ENCODE data around the gene PNPLA7. TPM values are rescaled to one million over a fixed set of nuclear protein-coding genes. Genes with fewer than 3 reads are reported as not detected.

Gene PNPLA7
- total RNA-seq, 1 donor from 2014 or later = 3.6 TPM

DNA sequence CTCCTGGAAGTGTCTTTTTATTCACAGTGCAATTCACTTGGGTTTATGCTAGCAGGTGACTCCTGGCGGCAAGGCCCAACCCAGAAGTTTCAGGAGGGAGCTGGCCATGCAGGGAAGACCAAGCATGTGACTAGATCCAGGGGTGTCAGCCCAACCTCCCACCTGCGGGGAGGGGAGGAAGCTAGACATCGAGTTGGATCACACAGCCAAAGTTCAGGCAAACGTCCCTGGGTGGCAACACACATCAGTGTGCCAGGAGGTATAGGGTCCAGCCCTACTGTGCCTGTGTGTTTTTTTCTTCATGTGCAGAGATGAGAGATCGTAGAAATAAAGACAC lies 25.3 kb downstream of the PNPLA7 start:
- DNase-seq (ENCODE audit: low spot score) = no peak
- no peak overlapping the region for H3K27ac Mint-ChIP-seq (ENCODE audit: unreplicated experiment)
- TF ChIP-seq, protein P1, sequence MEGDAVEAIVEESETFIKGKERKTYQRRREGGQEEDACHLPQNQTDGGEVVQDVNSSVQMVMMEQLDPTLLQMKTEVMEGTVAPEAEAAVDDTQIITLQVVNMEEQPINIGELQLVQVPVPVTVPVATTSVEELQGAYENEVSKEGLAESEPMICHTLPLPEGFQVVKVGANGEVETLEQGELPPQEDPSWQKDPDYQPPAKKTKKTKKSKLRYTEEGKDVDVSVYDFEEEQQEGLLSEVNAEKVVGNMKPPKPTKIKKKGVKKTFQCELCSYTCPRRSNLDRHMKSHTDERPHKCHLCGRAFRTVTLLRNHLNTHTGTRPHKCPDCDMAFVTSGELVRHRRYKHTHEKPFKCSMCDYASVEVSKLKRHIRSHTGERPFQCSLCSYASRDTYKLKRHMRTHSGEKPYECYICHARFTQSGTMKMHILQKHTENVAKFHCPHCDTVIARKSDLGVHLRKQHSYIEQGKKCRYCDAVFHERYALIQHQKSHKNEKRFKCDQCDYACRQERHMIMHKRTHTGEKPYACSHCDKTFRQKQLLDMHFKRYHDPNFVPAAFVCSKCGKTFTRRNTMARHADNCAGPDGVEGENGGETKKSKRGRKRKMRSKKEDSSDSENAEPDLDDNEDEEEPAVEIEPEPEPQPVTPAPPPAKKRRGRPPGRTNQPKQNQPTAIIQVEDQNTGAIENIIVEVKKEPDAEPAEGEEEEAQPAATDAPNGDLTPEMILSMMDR (IDR thresholded peaks at IDR 0.05) = no peak
- peaks cover 7% of the 10 kb centered on the region for H3K4me1 Mint-ChIP-seq (ENCODE audit: low read depth)
- no peaks in the 10 kb centered on the region for H3K9me3 Mint-ChIP-seq (ENCODE audit: low read depth)
- no peaks in the 10 kb centered on the region for H3K27me3 Mint-ChIP-seq (ENCODE audit: low read depth)
- H3K4me3 Mint-ChIP-seq (ENCODE audit: unreplicated experiment) = no peak overlapping the region
- peaks cover 4% of the 10 kb centered on the region for H3K36me3 Mint-ChIP-seq (ENCODE audit: low read depth)

DNA sequence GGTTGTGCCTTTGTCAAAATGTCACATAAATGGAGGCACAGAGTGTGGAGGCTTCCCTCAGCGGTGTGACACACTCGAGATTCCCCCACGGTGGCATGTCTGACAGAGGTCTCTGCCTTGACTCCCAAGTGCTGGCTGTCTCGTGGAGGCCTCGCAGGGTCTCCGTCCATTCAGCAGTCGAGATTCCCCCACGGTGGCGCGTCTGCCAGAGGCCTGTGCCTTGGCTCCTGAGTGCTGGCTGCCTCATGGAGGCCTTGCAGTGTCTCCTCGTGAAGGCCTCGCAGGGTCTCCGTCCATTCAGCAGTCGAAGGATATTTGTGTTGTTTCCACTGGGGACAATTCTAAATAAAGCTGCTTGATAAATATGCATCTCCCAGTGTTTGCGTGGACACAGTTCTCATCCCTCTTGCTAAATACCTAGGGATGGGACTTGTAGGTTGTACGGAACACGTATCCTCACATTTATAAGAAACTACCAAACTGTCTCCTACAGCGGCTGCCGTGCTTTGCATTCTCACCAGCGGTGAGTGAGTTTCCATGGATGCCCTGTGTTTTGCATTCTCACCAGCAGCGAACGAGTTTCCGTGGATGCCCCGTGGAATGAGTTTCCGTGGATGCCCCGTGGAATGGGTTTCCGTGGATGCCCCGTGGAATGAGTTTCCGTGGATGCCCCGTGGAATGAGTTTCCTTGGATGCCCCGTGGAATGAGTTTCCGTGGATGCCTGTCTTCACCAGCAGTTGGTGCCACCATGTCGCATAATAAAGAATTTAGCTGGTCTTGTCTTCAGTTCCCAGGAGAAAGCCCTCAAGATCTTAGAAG lies 25.8 kb downstream of the PNPLA7 start:
- no peaks in the 10 kb centered on the region for H3K9me3 Mint-ChIP-seq (ENCODE audit: low read depth)
- H3K4me1 Mint-ChIP-seq (ENCODE audit: low read depth) = peaks cover 7% of the 10 kb centered on the region
- peaks cover 4% of the 10 kb centered on the region for H3K36me3 Mint-ChIP-seq (ENCODE audit: low read depth)
- no peak for DNase-seq (ENCODE audit: low spot score)
- TF ChIP-seq, protein P1 (IDR thresholded peaks at IDR 0.05) = no peak
- H3K27ac Mint-ChIP-seq (ENCODE audit: unreplicated experiment) = no peak overlapping the region
- H3K27me3 Mint-ChIP-seq (ENCODE audit: low read depth) = no peaks in the 10 kb centered on the region
- H3K4me3 Mint-ChIP-seq (ENCODE audit: unreplicated experiment) = no peak overlapping the region

DNA sequence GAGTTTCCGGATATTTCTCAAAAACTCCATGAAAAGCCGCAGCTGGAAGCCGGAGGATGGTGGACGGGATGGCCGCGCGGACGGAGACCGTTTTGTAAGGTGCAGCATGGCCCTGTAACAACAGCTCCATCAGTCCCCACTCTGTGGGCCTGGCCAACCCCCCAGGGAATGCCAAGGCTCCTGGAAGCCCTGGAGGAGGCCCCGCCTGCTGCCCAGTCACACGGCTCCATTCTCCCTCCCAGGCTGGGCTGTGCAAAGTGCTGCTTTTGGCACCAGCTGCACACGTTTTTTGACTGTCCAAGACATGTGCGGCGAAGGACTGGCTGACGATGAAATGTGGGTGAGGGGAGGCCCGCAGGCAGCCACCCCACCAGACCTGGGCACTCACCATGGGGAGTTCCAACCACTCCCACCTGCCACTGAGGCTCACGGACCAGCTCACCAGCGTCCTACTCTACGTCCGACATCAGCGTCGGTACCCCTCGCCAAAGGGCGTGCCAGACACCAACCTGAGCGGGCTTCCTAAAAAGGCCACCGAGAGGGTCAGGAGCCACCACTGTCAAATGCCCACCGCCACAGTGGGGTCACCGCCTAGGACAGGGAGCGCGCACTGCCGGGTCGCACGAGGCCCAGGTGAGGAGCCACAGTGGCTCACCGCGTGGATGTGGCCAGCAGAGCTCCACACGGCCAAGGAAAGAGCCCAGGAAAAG lies 27.3 kb downstream of the PNPLA7 start:
- Mint-ChIP-seq H3K36me3 (ENCODE audit: low read depth) (peaks cover 4% of the 10 kb centered on the region), H3K4me1 (ENCODE audit: low read depth) (peaks cover 7% of the 10 kb centered on the region), H3K4me3 (ENCODE audit: unreplicated experiment) (no peak overlapping the region), H3K9me3 (ENCODE audit: low read depth) (no peaks in the 10 kb centered on the region), H3K27ac (ENCODE audit: unreplicated experiment) (no peak overlapping the region), H3K27me3 (ENCODE audit: low read depth) (no peaks in the 10 kb centered on the region)
- TF ChIP-seq, protein P1 (IDR thresholded peaks at IDR 0.05) = no peak
- no peak for DNase-seq (ENCODE audit: low spot score)

DNA sequence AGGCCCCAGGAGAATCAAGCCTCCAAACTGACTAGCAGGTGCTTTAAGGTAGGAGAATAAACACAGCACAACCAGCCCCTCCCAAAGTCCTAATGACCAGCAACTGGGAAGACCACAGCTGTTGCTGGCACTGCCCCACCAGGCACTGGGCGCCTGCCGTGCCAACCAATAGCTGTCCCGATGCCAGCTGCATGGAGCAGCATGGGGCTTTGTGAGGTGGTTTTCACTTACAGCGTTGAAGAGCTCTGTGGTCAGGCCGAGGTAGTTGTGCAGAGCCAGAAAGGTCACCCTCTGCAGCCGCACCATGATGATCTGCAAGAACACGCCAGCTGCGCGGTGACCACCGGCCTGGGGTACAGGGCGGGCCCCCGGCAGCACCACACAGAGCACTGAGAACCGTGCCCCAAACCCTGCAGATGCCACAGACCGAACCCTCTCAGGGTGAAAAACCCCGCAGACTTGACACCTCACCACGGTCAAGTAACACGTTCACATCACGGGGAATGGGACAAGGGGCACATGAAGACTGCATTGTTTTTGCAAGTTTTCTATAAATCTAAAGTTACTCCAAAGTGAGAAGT lies 28.7 kb downstream of the PNPLA7 start:
- no peak for DNase-seq (ENCODE audit: low spot score)
- Mint-ChIP-seq H3K27ac (ENCODE audit: unreplicated experiment) (no peak overlapping the region), H3K27me3 (ENCODE audit: low read depth) (no peaks in the 10 kb centered on the region)

More for the DNA sequence above, 28.7 kb downstream of the PNPLA7 start:
- Mint-ChIP-seq H3K36me3 (ENCODE audit: low read depth) (peaks cover 4% of the 10 kb centered on the region), H3K9me3 (ENCODE audit: low read depth) (no peaks in the 10 kb centered on the region), H3K4me3 (ENCODE audit: unreplicated experiment) (no peak overlapping the region), H3K4me1 (ENCODE audit: low read depth) (peaks cover 7% of the 10 kb centered on the region)
- TF ChIP-seq, protein P1 (IDR thresholded peaks at IDR 0.05) = no peak
